ENCODE measurements around the gene HDAC6.
A peak's percentile ranks its signal among the peaks of the same experiment; 100 is the strongest.

The HDAC6 gene

GRCh38 chrX:48794911-48795515, 6.9 kb upstream of the HDAC6 start:
- TF ChIP-seq CTCF (IDR thresholded peaks at IDR 0.05; ENCODE audit: low read depth, low read length, missing control alignments), result no peak
- no peak for DNase-seq (ENCODE audit: low read depth)
- H3K4me3 ChIP-seq (ENCODE audit: low read depth, low read length), result no peak overlapping the region

- DNase-seq (ENCODE audit: low read depth), result no peak
- TF ChIP-seq CTCF (IDR thresholded peaks at IDR 0.05; ENCODE audit: low read depth, low read length, missing control alignments), result no peak
- H3K4me3 ChIP-seq (ENCODE audit: low read depth, low read length), result no peak overlapping the region
These were observed 3.5 kb upstream of the HDAC6 start for GRCh38 chrX:48798318-48798717.

GRCh38 chrX:48800574-48801279, 1.1 kb upstream of the HDAC6 start:
- TF ChIP-seq CTCF (IDR thresholded peaks at IDR 0.05; ENCODE audit: low read depth, low read length, missing control alignments), result no peak
- DNase-seq (ENCODE audit: low read depth), result no peak
- peak overlapping the region; percentile 83 for H3K4me3 ChIP-seq (ENCODE audit: low read depth, low read length)

GRCh38 chrX:48802089-48802904, 430 bp downstream of the HDAC6 start:
- peak overlapping the region; percentile 63 for H3K4me3 ChIP-seq (ENCODE audit: low read depth, low read length)
- TF ChIP-seq CTCF (IDR thresholded peaks at IDR 0.05; ENCODE audit: low read depth, low read length, missing control alignments), result no peak
- peak; percentile 52 for DNase-seq (ENCODE audit: low read depth)

- H3K4me3 ChIP-seq (ENCODE audit: low read depth, low read length), result peak overlapping the region; percentile 63
- TF ChIP-seq CTCF (IDR thresholded peaks at IDR 0.05; ENCODE audit: low read depth, low read length, missing control alignments), result no peak
- no peak for DNase-seq (ENCODE audit: low read depth)
These were observed 986 bp downstream of the HDAC6 start for GRCh38 chrX:48802905-48803200.

- no peak for TF ChIP-seq CTCF (IDR thresholded peaks at IDR 0.05; ENCODE audit: low read depth, low read length, missing control alignments)
- DNase-seq (ENCODE audit: low read depth), result no peak
- H3K4me3 ChIP-seq (ENCODE audit: low read depth, low read length), result no peak overlapping the region
These were observed 4.2 kb downstream of the HDAC6 start for GRCh38 chrX:48806081-48806480.

All from GM12864 (cell line).